NCI-H146 (cell line): Measurements from ENCODE around the gene MMP15.

ENCODE experiments used
- DNase-seq: peaks from one replicate; lab custom pipeline; 2025; lab: John Stamatoyannopoulos, UW

MMP15 gene

GRCh38 chr16:58035356-58036170 lies 10.0 kb downstream of the MMP15 start:
- DNase-seq = no peak

GRCh38 chr16:58036943-58037342 lies 11.4 kb downstream of the MMP15 start:
- no peak for DNase-seq

GRCh38 chr16:58037365-58038057 lies 12.0 kb downstream of the MMP15 start:
- no peak for DNase-seq

GRCh38 chr16:58038219-58038641 lies 12.7 kb downstream of the MMP15 start:
- DNase-seq = no peak

- DNase-seq = no peak
Measured at GRCh38 chr16:58039829-58040495, 14.4 kb downstream of the MMP15 start.

- no peak for DNase-seq
Measured at GRCh38 chr16:58040496-58040846, 14.9 kb downstream of the MMP15 start.

GRCh38 chr16:58040945-58041627 lies 15.5 kb downstream of the MMP15 start:
- no peak for DNase-seq

GRCh38 chr16:58041628-58041955 lies 16.0 kb downstream of the MMP15 start:
- DNase-seq = no peak

GRCh38 chr16:58042001-58042885 lies 16.7 kb downstream of the MMP15 start:
- DNase-seq = no peak

GRCh38 chr16:58042886-58043515 lies 17.4 kb downstream of the MMP15 start:
- no peak for DNase-seq

- DNase-seq = no peak
Measured at GRCh38 chr16:58043571-58044155, 18.1 kb downstream of the MMP15 start.

GRCh38 chr16:58044266-58045019 lies 18.9 kb downstream of the MMP15 start:
- no peak for DNase-seq

GRCh38 chr16:58045096-58045495 lies 19.5 kb downstream of the MMP15 start:
- DNase-seq = no peak

GRCh38 chr16:58046054-58046881 lies 20.7 kb downstream of the MMP15 start:
- DNase-seq = no peak

GRCh38 chr16:58046936-58047335 lies 21.4 kb downstream of the MMP15 start:
- no peak for DNase-seq

- no peak for DNase-seq
Measured at GRCh38 chr16:58047557-58048348, 22.2 kb downstream of the MMP15 start.

GRCh38 chr16:58048494-58049231 lies 23.1 kb downstream of the MMP15 start:
- DNase-seq = no peak
